Choroid plexus epithelial cell (primary cell): ENCODE measurements around the gene OLFML3.
"Not testable (repeated sequence)": the region's sequence is repeated elsewhere in the genome, so short reads cannot be mapped to it uniquely, and the experiment has no call there.

Source experiments
- DNase-seq: peaks from one replicate; pipeline ENCODE4 v3.0.0-alpha.2; 2010; ENCODE audit warnings: low read depth
- H3K4me3 ChIP-seq: 2 replicates; pipeline ENCODE4 v1.5.1; 2011; ENCODE audit warnings: low read depth, mild to moderate bottlenecking, control low read depth, low read length, moderate library complexity
- CTCF ChIP-seq: conservative IDR thresholded peaks from 2 replicates; pipeline ENCODE4 v1.5.1; 2011; ENCODE audit warnings: low read depth, mild to moderate bottlenecking, control low read depth, inconsistent platforms, low read length, moderate library complexity

OLFML3 gene

DNA sequence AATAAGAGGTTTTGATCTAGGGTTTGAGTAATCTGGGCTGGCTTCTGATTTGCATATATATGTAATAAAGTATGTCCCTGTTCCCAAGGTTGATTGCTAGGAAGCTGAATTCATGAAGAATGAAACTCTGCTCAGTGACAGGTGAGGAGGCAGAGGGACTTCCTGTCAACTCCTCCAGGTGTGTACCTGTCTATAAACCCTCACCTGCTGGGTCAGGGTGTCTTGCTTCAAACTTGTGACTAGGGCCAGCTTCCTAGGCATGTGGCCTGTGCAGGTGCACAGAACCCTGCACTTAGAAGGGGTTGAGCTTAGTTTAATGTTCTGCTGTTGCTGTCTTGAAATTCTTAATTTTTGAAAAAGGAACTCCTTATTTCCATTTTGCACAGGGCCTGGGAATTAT is 21.1 kb downstream of the OLFML3 start:
- H3K4me3 ChIP-seq = no peak overlapping the region
- no peak for DNase-seq
- no peak for TF ChIP-seq CTCF

GRCh38 chr1:114002492-114003239 is 23.4 kb downstream of the OLFML3 start:
- no peak overlapping the region for H3K4me3 ChIP-seq
- peak; percentile 79 for DNase-seq
- no peak for TF ChIP-seq CTCF

GRCh38 chr1:114003431-114003830 is 24.2 kb downstream of the OLFML3 start:
- DNase-seq = no peak

DNA sequence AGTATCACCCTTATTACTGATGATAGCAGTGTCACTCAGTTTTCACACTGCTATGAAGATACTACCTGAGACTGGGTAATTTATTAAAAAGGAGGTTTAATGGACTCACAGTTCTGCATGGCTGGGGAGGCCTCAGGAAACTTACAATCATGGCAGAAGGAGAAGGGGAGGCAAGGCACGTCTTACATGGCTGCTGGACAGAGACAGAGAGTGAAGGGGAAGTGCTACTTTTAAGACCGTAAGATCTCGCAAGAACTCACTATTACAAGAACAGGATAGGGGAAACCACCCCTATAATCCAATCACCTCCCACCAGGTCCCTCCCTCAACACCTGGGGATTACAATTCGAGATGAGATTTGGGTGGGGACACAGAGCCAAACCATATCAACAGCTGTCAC is 27.6 kb downstream of the OLFML3 start:
- not testable (repeated sequence) for H3K4me3 ChIP-seq, DNase-seq

More at GRCh38 chr1:114003431-114003830, 24.2 kb downstream of the OLFML3 start:
- no peak for TF ChIP-seq CTCF
- no peak overlapping the region for H3K4me3 ChIP-seq

DNA sequence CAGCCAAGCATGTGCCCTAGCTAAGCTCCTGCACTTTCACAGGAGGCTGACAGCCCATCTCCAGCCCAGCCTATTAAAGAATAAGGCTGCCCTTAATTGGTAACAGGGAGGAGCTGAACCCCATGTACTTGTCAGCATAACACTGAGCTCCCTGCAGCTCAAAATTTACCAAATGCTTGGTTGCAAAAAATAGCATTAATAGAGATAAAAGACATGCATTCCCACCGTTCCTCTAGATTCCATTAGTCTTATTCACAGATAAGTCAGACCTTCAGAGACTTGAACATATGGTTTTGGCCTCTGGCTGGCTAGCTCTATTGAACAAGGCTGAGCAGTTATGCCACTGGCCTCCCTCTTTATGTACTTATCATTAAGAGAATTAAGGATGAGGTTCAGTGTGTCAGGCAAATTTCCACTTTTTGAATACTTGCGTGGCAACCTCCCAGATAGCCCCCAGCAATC is 29.2 kb downstream of the OLFML3 start:
- TF ChIP-seq CTCF = no peak
- no peak overlapping the region for H3K4me3 ChIP-seq
- DNase-seq = peak; percentile 89

DNA sequence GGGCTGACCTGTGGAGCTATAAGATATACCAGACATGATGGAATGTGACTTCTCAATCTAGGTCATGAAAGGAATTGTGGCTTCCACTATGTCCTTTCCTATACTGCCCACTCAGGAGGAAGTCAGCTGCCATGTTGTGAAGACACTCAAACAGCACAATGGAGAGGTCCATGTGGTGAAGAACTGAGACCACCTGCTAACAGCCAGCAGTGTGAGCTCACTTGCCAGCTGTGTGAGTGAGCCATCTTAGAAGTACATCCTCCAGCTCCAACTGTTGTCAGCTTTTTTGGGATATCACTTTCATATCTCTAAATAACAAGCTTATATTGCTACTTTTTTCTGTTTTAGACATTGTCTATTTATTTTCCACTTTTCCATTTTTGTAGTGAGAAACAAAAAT is 29.7 kb downstream of the OLFML3 start:
- no peak overlapping the region for H3K4me3 ChIP-seq
- peak; percentile 41 for DNase-seq
- no peak for TF ChIP-seq CTCF

DNA sequence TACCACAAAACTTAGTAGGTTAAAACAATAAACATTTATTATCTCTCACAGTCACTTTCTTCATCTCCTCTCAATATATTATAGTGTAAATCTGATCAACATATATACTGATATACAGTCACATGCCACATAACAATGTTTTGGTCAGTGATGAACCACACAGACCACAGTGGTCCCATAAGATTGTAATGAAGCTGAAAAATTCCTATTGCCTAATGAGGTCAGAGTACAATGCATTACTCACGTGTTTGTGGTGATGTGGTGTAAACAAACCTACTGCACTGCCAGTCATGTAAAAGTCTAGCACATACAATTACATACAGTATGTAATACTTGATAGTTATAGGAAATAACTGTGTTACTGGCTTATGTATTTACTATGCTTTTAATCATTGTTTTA is 30.1 kb downstream of the OLFML3 start:
- no peak for TF ChIP-seq CTCF
- H3K4me3 ChIP-seq = no peak overlapping the region
- peak; percentile 87 for DNase-seq
